HG03097 (cell line): ENCODE results near the gene DIP2A.
"Not testable (repeated sequence)": the region's sequence is repeated elsewhere in the genome, so short reads cannot be mapped to it uniquely, and the experiment has no call there.

Experiments used
- ATAC-seq: cut with Tn5 transposase; IDR thresholded peaks from one replicate; pipeline ENCODE4 v1.9.1; 2021; ENCODE audit not compliant: unreplicated experiment, low FRiP score

DIP2A gene

DNA sequence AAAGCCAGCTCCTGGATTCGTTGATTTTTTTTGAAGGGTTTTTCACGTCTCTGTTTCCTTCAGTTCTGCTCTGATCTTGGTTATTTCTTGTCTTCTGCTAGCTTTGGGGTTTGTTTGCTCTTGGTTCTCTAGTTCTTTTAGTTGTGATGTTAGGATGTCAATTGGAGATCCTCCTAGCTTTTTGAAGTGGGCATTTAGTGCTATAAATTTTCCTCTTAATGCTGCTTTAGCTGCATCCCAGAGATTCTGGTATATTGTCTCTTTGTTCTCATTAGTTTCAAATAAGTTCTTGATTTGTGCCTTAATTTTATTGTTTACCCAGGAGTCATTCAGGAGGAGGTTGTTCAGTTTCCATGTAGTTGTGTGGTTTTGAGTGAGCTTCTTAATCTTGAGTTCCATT is 120.7 kb downstream of the DIP2A start:
- ATAC-seq = not testable (repeated sequence)

DNA sequence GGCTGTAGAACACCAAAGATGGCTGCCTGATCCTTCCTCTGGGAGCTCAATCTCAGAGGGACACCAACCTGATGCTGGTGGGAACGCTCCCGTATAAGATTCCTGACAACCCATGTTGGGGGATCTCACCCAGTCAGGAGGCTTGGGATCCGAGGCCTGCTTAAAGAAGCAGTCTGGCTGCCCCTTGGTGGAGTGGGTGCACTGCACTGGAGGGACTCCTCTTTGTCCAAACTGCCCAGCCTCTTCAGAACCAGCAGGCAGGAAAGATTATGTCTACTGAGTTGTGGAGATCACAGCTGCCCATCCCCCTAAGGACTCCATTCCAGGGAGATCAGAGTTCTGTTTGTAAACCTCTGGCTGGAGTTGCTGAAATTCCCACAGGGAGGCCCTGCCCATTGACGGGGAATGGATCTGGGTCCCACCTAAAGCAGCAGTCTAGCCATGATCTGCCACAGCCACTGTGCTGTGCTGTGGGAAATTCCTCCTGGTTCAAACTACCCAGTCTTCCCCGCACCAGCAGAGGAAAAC is 123.2 kb downstream of the DIP2A start:
- ATAC-seq = no peak

DNA sequence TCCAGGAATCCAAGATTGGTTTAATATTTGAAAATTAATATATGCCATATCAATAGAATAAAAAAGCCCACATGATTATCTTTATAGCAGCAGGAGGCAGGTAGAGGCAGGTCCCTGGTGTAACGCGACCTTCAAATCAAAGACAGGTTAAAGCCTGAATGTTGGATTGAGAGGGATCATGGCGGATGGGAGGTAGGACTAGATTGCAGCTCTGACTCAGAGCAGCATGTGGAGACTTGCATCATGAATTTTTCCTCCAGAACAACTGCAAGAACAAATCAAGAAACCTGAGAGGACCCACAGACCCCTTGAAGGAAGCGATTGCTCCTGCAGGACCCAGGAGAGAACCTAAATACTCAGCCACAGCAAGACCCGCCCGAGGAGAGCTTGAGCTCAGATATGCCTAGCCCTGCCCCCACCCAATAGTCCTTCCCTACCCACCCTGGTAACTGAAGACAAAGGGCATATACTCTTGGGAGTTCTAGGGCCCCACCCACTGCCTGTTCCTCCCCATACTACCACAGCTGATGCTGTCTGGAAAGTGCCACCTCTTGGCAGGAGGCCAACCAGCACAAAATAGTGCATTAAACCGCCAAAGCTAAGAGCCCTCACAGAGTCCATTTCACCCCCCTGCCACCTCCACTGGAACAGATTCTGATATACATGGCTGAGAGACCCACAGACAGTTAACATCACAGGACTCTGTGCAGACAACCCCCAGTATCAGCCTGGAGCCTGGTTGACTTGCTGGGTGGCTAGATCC is 126.7 kb downstream of the DIP2A start:
- no peak for ATAC-seq

DNA sequence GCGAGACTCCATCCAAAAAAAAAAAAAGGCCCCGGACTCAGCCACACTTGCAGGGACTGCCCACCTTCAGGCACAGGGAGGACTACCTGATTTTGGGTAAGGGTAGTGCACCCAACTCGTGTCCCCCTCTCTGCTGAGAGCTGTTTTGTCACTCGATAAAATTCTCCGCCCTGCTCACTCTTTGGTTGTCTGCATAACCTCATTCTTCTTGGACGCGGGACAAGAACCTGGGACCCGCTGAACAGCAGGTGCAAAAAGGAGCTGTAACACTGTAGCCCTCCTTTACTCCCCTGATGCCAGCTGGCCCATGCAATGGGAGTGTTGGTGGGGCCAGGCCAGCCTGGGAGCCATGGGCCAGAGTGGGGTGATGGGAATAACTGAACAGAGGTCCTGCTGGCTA is 135.6 kb downstream of the DIP2A start:
- ATAC-seq = no peak

DNA sequence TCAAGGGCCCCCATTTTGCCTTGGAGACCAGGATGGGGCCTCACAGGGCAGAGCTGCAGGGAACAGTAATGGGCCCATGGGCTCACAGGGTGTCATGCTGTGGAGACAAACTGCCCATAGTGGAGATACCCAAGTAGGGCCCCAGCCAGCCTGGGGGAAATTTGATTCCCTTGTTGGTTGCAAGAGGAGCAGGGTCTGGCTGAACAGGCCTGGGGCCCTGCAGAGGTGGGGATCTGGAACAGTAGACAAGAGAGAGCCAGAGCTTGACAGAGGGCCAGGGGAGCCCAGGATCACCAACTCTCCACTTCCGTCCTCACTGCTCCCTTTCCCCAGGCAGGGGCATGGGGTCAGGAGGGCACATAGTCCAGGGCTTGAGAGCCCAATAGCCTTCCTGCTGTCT is 137.5 kb downstream of the DIP2A start:
- ATAC-seq = no peak

DNA sequence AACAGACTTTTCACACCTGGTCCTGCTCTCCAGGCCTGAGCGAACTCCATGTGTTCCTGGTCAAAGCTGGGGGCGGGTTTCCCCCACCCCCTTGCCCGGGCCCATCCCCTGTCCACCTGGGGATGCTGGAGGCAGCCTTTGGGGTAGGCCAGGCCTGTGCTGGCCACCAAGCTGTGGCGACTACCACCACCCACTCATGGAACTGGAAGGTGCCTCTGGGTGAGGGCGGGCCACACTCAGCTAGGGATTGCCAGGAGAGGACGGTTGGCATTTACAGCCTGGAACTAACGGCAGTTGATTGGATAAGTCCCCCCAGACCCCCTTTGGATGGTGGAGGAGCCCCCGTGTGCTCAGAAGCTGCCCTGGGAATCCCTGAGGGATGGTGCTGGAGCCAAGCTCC is 138.3 kb downstream of the DIP2A start:
- no peak for ATAC-seq

DNA sequence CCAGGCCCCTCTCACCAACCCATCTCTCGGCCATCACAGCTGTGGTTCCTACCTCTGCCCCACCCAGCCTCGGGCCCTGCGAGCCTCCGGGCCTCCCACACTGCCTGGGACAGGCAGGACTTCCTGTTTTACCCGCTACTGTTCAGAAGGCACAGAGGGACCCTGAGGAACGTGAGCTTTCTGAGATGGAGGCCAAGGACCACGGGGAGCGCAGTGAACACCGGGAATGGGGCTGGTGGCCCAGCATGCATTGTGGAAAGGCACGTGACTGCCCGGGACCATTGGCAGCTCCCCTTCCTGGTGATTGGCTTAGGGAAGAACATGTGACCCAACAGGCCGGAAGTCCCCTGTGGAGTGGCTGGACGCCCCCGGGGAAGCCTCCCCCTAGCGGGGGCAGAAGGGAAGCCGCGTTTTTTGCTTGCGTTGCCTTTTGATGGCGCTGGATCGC is 139.2 kb downstream of the DIP2A start:
- no peak for ATAC-seq

DNA sequence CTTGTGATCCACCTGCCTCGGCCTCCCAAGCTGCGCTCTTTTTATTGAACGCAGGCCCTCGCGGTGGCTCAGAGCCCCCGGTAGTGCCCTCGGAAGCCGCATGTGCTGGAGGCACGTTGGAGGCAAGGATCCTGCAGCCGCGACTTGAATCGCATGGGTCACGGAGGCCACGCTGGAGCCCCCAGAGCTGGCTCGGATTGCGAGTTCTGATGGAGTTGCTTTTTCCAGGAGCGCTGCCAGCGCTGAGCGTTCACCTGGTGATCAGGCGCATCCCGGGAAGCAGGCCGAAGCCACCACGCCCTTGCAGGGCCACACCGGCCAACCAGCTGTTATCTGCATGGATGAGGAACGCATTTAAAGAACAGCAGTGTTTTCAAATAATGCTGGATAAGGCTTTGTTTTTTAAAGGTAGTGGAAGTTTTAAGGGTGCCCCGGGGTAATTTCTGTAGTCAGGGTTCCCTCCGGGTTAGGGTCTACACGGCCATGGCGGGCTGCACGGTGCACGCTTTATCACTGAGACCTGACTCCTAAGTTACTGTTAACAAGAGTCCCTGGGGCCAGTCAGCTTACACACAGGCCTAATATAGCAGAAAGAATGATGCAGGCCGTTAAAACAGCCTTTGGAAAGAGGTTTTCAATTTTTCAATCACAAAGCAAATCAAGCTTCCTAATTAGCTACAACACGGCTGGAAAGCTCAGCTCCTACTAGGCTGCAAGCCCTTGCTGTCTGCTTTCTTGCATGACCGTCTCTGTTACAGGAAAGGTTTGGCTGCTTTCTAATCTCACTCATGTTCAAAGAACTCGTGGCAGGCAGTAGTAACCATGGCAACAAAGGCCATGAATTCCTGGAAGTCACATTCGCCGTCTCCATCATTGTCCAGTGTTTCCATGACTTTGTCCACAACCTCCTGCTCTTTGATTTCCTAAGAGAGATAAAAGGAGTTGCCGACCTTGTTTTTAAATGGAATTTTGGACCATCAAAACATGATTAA is 140.2 kb downstream of the DIP2A start:
- ATAC-seq = no peak

DNA sequence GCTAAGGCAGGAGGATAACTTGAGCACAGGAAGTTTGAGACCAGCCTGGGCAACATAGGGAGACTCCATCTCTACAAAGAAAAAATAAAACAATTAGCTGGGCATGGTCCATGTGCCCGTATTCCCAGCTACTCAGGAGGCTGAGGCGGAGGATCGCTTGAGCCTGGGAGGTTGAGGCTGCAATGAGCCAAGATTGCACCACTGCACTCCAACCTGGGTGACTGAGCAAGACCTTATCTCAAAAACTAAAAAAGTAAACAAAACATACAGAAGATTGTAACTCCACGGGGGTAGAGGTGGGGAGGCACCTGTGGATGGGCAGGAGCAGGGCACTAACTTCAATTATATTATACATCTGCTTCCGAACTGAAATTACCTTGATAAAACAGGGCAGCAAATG is 141.6 kb downstream of the DIP2A start:
- ATAC-seq = no peak

DNA sequence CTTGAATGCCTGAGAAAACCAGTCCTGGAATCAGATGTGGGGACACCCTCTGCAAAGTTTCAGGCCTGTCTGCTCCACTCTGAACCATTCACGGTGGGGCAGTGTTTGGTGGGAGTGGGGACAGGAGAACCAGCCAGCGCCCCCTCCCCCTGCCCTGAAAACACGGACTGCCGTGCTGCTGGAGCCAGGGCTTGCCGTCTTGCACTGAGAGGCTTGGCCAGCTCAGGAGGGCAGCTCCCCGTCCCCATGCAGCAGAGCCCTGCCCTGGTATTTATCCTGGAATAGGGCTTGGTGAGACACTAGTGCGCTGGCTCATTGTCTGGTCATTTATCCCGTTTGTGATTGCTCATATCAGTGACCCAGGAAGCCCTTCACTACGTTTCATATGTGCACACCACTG is 142.3 kb downstream of the DIP2A start:
- no peak for ATAC-seq

DNA sequence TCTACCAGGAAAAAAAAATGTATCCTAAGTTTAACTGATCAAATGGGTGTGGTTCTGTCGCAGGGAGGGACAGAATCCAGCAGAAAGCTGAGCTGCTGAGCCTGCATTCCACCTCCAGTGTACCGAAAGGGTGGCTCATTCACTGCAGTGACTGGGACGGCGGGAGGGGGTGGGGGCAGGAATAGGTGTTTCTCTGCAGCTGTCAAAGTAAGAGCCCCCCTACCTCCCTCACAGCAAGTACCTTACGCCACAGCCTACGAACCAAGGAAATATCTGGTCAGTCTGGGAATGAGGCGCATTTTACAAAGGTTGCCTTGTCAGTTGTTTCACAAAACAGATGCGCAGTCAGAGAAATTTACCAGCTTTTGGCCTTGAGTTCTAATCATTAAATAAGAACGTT is 144.5 kb downstream of the DIP2A start:
- no peak for ATAC-seq

DNA sequence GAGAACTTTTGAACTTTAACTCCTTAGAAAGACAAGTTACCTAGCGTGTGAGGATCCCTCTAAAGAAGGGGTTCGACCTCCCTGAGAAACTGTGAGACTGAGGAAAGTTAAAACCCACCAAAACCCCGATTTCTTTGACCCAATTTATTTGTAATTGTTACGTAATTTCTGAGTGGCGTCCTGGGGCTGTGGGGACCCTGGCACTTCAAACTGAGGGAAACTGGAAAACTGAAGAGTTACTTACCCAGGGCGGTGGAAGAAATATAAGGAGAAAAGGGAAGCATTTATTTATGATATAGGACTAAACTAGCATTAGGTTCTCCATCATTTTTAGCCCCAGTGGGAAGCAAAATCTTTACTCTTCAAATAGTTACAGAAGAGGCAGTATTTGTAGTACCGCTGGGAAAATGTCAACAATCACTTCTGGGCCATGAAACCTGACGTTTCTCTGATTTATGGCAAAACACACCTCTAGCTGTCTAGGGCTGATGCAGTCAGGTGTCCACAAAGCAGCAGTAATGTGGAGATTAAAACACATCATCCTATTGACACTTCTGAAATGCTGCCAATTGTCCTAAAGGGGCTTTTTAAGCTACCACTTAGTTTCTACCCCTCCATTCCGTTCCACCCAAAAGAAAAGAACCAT is 145.8 kb downstream of the DIP2A start:
- no peak for ATAC-seq

DNA sequence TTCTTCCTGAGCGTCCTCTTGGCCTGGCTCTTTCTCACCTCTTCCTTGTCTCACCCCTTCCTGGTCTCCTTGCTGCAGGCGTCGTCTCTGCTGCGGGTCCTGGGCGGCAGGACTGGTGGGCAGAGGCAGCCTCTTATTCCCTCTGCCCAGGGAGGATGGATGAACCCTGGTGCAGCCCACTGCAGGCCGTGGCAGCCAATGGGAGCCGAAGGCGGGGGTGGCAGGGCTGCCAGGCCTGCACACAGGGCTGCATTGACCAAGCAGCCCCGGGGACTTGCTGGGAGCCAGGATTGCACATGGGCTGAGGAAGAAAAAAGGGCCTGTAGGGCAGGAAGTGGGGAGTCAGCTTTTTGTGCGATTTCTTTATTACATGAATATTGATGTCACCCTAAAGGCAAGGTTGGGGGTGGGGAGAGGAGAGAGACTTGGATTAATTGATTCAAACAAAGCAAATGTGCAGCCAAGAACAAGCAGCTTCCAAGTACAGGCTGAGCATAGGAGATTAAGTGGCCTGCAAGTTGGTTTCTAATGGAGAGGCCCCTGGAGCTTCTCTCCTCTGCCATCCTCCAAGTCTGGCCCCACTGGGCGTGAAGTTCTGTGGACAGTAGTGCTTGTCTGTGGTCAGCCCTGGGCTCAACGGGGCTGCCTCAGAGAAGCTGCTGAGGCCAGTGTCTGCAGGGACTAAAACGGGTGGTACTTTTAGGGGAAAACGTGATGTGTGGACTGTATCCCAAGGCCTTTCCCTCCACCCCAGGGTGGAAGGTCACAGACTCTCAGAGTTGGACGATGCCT is 146.5 kb downstream of the DIP2A start, which contains the start of gene S100B:
S100B (minus strand) TSS at position 108 of the 792 bp plus-strand sequence. CDS start 2,667 bp downstream, outside the sequence.
- no peak for ATAC-seq

DNA sequence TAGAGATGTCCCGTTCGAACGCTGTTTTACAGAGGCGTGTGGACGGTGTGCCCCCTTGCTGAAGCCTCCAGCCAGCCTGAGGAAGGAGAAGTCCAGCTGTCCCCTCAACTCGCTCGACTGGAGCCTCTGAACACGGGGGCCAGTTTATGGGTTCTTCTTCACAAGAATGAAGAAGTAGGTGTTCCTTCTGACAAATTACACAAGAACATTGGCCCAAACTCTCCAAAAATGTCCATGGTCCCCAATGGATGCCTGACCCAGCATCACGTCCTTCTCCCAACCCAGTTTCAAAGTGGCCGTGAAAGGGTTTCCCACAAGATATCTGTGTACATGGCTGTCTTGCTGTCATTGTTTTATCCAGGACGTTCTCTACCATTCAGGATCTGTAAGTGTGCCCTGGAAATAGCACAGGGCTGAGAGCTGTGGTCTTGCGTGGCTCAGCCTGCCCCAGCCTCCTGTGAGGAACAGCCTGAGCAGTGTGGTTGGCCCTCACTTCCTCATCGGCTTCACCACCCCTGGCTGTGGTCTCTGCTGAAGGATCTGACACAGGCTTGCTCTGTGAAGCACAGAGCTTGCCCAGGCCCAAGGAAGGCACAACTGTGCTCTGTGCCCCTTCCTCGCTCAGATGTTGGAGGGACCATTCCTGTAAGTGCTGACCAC is 147.2 kb downstream of the DIP2A start:
- ATAC-seq = no peak

DNA sequence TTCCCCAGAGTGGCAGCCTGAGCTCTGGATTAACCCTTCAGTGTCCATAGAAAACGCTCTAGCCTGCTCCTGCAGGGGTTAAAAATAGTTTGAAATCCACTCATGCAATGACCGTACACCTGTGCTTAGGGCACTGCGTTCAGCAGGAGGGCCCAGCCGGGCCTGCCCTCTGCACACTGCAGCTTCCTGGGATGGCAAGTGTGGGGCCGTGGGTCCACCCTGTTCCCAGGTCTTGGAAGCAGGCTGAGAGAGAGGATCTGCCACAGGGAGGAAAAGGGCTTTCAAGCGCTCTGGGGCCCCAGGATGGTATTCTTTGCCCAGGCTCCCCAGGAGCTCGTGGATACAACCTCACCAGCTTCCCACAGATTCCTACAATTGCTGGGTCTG is 147.7 kb downstream of the DIP2A start:
- no peak for ATAC-seq

DNA sequence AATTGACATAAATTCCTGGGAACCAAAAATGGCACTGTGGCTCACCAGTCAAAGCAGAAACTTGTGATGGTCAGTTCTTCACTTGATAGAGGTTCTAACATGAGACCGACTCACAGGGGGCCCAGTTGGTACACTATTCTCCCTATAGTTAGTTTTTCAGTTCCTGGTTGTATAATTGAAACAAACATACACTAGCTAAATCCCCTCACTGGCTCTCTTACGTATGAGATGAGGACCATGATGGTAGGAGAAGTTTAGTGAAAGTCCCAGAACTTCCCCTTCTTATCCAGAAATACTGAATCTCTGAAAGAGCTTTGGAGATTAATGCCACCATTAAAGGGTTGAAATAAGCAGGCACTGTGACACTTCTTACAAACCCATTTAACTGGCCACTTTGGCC is 148.9 kb downstream of the DIP2A start:
- no peak for ATAC-seq

DNA sequence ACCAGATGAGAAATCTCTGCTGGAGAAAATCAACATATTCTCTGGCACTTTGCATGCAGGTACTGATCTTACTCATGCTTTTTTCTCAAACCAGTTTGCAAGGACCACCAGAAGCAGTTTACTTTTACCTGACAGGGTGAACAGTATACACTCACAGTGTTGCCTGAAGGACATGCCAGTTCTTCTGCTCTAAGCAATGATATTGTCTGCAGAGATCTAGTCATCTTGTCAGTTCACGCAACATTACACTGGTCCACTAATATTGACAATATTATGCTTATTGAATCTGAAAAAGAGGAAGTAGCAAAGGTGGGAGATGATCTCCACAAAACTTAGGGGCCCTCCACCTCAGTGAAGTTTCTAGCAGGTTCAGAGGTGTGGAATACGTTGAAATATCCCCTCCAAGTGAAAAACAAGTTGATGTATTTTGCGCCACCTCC is 150.0 kb downstream of the DIP2A start:
- no peak for ATAC-seq

DNA sequence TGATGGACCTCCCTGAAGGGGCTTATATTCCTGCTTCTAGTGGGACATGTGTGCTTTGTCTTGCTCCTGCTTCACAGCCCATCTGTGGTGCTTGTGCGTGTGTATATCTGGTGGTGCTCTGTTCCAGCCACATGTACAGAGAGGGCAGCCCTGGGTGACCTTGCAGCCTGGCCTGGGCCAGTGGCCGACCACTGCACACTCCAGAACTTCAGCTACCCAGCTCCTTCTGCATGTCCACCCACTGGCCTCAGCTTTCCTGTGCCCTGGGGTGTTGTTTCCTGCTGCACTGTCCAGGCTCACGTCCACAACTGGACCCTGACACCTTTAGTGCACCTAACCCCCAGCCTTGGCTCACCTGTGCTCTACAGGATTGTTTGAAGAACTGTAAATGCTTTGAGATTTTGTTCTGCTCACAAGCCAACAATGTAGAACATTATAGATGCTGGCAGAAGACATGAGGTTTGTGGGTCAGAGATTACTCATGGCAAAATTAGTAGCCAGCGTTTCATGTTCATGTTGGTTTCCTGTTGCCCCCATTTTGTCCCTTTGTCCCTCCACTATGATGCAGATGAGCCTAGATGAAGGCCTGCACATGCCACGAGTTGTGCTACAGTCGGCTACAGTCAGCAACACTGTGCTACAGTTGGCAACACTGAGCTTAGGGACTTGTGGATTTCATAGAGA is 151.5 kb downstream of the DIP2A start:
- no peak for ATAC-seq

DNA sequence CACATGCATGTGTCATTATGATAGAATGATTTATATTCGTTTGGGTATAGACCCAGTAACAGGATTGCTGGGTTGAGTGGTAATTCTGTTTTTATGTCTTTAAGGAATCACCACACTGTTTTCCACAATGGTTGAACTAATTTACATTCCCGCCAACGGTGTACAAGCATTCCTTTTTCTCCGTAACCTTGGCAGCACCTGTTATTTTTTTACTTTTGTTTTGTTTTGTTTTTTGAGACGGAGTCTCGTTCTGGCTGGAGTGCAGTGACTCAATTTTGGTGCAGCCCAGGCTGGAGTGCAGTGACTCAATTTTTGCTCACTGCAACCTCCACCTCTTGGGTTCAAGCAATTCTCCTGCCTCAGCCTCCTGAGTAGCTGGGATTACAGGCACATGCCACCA is 154.7 kb downstream of the DIP2A start:
- no peak for ATAC-seq
